HG02759 (cell line): ENCODE measurements around the gene IMPDH1.
A peak's percentile ranks its signal among the peaks of the same experiment; 100 is the strongest.

Experiments
- ATAC-seq: cut with Tn5 transposase; IDR thresholded peaks from one replicate; pipeline ENCODE4 v1.9.1; 2021; ENCODE audit warnings: mild to moderate bottlenecking, moderate library complexity; ENCODE audit not compliant: unreplicated experiment

Gene IMPDH1

GRCh38 chr7:128435327-128435686 lies 25.5 kb upstream of the IMPDH1 start:
- no peak for ATAC-seq

- ATAC-seq: no peak
Measured at GRCh38 chr7:128434413-128435326, 24.9 kb upstream of the IMPDH1 start.

GRCh38 chr7:128431754-128432153 lies 22.0 kb upstream of the IMPDH1 start:
- ATAC-seq: no peak

- ATAC-seq: no peak
Measured at GRCh38 chr7:128431221-128431620, 21.4 kb upstream of the IMPDH1 start.

GRCh38 chr7:128430207-128430606 lies 20.4 kb upstream of the IMPDH1 start:
- ATAC-seq: no peak

- ATAC-seq: no peak
Measured at GRCh38 chr7:128427289-128427891, 17.6 kb upstream of the IMPDH1 start.

- peak; percentile 57 for ATAC-seq
Measured at GRCh38 chr7:128425850-128426249, 16.1 kb upstream of the IMPDH1 start.

GRCh38 chr7:128424686-128425275 lies 15.0 kb upstream of the IMPDH1 start:
- ATAC-seq: no peak

GRCh38 chr7:128422842-128423241 lies 13.1 kb upstream of the IMPDH1 start:
- no peak for ATAC-seq

- ATAC-seq: no peak
Measured at GRCh38 chr7:128422037-128422436, 12.3 kb upstream of the IMPDH1 start.

- ATAC-seq: no peak
Measured at GRCh38 chr7:128421384-128421783, 11.6 kb upstream of the IMPDH1 start.

- ATAC-seq: no peak
Measured at GRCh38 chr7:128420773-128421172, 11.0 kb upstream of the IMPDH1 start.

GRCh38 chr7:128419257-128419656 lies 9.5 kb upstream of the IMPDH1 start:
- ATAC-seq: no peak

GRCh38 chr7:128417071-128417470 lies 7.3 kb upstream of the IMPDH1 start:
- no peak for ATAC-seq

GRCh38 chr7:128415217-128415785 lies 5.5 kb upstream of the IMPDH1 start:
- ATAC-seq: no peak

GRCh38 chr7:128410451-128410753 lies 620 bp upstream of the IMPDH1 start:
- ATAC-seq: no peak

GRCh38 chr7:128408709-128409595 lies 830 bp downstream of the IMPDH1 start:
- ATAC-seq: no peak

GRCh38 chr7:128407751-128408708 lies 1.8 kb downstream of the IMPDH1 start:
- no peak for ATAC-seq

GRCh38 chr7:128407233-128407589 lies 2.6 kb downstream of the IMPDH1 start:
- ATAC-seq: no peak
